ENCODE results near the gene FES.
"Not testable (repeated sequence)": the region's sequence is repeated elsewhere in the genome, so short reads cannot be mapped to it uniquely, and the experiment has no call there.

- TF ChIP-seq CTCF (IDR thresholded peaks at IDR 0.05; ENCODE audit: low read length); EZH2 (IDR thresholded peaks at IDR 0.05; ENCODE audit: borderline replicate concordance, low read length): not testable (repeated sequence)
These were observed 43.8 kb downstream of the FES start for GRCh38 chr15:90928106-90928505.

All from OCI-LY1 (cell line).